KMS-11 (cell line): Measurements from ENCODE around the gene TP53AIP1.

Experiments used
- H2AFZ ChIP-seq: fragments of 200-600 bp; sonication (generic); 2 replicates; pipeline ENCODE4 v1.6.1; 2016; ENCODE audit warnings: antibody characterized with exemption, mixed run types, low read depth
- H3K27ac ChIP-seq: fragments of 200-600 bp; sonication (generic); 2 replicates; pipeline ENCODE4 v1.6.1; 2016; ENCODE audit warnings: mild to moderate bottlenecking, mixed run types
- H3K27me3 ChIP-seq: fragments of 200-600 bp; sonication (generic); 2 replicates; pipeline ENCODE4 v1.6.1; 2017; ENCODE audit warnings: mild to moderate bottlenecking, low read depth, mixed run types, moderate library complexity; ENCODE audit not compliant: insufficient read depth
- H3K36me3 ChIP-seq: fragments of 200-600 bp; sonication (generic); 2 replicates; pipeline ENCODE4 v1.6.1; 2017; ENCODE audit warnings: mild to moderate bottlenecking, mixed run types; ENCODE audit not compliant: insufficient read depth
- H3K4me1 ChIP-seq: fragments of 200-600 bp; sonication (generic); 2 replicates; pipeline ENCODE4 v1.6.1; 2016; ENCODE audit warnings: mild to moderate bottlenecking, low read depth, mixed run types; ENCODE audit not compliant: poor library complexity, severe bottlenecking
- H3K4me2 ChIP-seq: fragments of 200-600 bp; sonication (generic); 2 replicates; pipeline ENCODE4 v1.7.0; 2016; ENCODE audit warnings: mild to moderate bottlenecking, mixed run types
- H3K4me3 ChIP-seq: fragments of 200-600 bp; sonication (generic); IDR thresholded peaks from 2 replicates; pipeline ENCODE4 v1.6.1; 2017; ENCODE audit warnings: low read depth, low read length, mixed read lengths; ENCODE audit not compliant: insufficient read depth
- H3K79me2 ChIP-seq: fragments of 200-600 bp; sonication (generic); 2 replicates; pipeline ENCODE4 v1.6.1; 2016; ENCODE audit warnings: low read depth, mixed run types; ENCODE audit not compliant: insufficient read depth
- H3K9ac ChIP-seq: fragments of 200-600 bp; sonication (generic); 2 replicates; pipeline ENCODE4 v1.6.1; 2016; ENCODE audit warnings: mild to moderate bottlenecking, mixed run types
- H4K20me1 ChIP-seq: fragments of 200-600 bp; sonication (generic); 2 replicates; pipeline ENCODE4 v1.6.1; 2016; ENCODE audit warnings: mild to moderate bottlenecking, mixed run types; ENCODE audit not compliant: insufficient read depth
- TF ChIP-seq, protein P1 (sequence below): fragments of 200-600 bp; sonication (generic); conservative IDR thresholded peaks from 2 replicates; pipeline ENCODE4 v1.6.1; 2017; ENCODE audit warnings: low read depth, mild to moderate bottlenecking, antibody characterized with exemption, low read length, moderate library complexity, mixed read lengths

TP53AIP1 gene

DNA sequence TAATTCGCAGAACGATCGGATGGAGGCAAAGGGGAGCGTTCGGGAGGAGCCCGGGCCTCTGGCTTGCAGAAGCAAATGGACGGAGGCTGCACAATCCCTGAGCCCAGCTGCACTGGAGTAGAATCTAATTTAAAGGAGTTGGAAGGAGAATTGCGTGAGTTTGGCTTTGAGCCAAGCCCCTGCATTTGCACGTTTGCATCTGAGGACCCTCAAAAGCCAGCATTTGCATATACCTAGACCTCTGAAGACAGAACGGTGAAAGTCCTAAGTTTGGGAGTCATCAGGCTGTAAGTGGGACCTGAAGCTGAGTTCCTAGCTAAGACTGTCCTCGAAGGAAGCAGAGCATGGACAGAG is 15.6 kb downstream of the TP53AIP1 start:
- Histone ChIP-seq H3K4me3 (no peak overlapping the region), H4K20me1 (no peaks in the 10 kb centered on the region), H3K79me2 (no peaks in the 10 kb centered on the region), H2AFZ (no peak overlapping the region), H3K36me3 (no peaks in the 10 kb centered on the region), H3K4me2 (no peak overlapping the region), H3K27ac (no peak overlapping the region), H3K27me3 (no peaks in the 10 kb centered on the region), H3K4me1 (peaks cover 23% of the 10 kb centered on the region), H3K9ac (no peak overlapping the region)
- TF ChIP-seq, protein P1, sequence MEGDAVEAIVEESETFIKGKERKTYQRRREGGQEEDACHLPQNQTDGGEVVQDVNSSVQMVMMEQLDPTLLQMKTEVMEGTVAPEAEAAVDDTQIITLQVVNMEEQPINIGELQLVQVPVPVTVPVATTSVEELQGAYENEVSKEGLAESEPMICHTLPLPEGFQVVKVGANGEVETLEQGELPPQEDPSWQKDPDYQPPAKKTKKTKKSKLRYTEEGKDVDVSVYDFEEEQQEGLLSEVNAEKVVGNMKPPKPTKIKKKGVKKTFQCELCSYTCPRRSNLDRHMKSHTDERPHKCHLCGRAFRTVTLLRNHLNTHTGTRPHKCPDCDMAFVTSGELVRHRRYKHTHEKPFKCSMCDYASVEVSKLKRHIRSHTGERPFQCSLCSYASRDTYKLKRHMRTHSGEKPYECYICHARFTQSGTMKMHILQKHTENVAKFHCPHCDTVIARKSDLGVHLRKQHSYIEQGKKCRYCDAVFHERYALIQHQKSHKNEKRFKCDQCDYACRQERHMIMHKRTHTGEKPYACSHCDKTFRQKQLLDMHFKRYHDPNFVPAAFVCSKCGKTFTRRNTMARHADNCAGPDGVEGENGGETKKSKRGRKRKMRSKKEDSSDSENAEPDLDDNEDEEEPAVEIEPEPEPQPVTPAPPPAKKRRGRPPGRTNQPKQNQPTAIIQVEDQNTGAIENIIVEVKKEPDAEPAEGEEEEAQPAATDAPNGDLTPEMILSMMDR: no peak

DNA sequence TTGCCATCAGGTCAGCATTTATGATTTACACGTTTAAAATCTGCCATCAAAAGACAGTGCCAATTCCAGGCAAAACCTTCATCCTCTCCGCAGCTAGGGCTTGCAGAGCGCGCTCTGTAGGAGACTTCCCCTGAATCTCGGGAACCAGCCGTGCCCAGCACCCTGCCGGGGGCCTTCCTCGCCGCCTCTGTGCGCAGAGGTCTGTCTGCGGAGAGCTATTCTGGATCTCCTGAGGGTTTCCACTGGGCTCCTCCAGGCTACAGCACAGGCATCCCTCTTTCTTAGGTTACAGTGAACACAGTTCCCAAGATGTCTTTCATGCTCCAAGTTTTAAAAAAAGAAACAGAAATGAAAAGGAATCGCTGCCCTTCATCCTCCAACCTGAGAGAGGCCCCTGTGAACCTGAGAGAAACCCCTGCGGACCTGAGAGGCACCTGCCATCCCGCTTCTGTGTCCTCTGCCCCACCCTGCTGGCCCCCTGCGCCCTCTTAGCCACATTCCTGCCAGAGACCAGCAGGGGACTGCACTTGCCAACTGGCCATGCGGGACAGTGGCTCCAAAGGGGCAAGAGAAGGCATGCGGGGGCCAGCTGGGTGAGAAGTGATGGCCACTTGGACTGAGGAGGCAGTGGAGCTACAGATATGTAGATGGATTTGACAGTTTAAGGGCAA is 16.1 kb downstream of the TP53AIP1 start:
- Histone ChIP-seq H3K4me2 (no peak overlapping the region), H3K27ac (no peak overlapping the region), H3K79me2 (no peaks in the 10 kb centered on the region), H3K36me3 (no peaks in the 10 kb centered on the region), H2AFZ (no peak overlapping the region), H3K27me3 (no peaks in the 10 kb centered on the region), H3K4me1 (peaks cover 23% of the 10 kb centered on the region), H3K9ac (no peak overlapping the region), H3K4me3 (no peak overlapping the region), H4K20me1 (no peaks in the 10 kb centered on the region)
- TF ChIP-seq, protein P1: no peak

DNA sequence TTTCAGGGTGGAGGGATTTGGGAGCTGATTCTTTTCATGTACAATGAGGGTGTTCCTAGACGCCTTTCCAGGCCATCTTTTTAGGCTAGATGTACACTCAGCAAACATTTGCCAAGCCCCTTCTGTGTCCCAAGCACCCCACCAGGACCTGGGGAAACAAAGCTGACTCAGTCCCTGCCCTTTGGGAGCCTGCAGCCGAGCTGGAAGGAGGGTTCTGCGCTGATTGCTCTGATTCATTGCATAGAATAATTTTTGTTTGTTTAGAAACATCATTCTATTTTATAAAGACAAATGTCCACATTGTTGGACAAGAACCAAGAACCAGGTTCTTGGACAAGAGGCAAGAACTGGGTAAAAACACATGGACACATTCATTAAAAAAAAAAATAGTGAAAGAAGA is 16.7 kb downstream of the TP53AIP1 start:
- Histone ChIP-seq H3K27me3 (no peaks in the 10 kb centered on the region), H4K20me1 (no peaks in the 10 kb centered on the region)

DNA sequence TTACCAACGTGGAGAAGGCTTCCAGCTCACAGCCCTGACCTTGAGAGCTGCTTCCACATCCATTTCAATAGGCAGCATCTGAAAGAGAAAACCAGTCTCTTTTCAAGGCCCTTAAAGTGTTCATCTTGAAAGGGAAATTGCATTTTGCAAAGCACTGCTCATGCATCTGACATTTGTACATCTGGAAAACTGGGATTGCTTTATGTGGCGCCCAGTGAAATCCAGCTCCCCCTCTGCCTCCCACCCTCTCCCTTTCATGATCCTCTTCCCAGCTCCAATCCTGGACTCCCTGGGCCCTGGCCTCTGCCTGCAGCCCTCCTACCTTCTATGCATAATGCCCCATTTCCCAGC is 17.4 kb downstream of the TP53AIP1 start:
- Histone ChIP-seq H3K4me1 (peaks cover 23% of the 10 kb centered on the region), H4K20me1 (no peaks in the 10 kb centered on the region), H3K4me3 (no peak overlapping the region), H3K79me2 (no peaks in the 10 kb centered on the region), H3K27me3 (no peaks in the 10 kb centered on the region), H3K9ac (no peak overlapping the region), H2AFZ (no peak overlapping the region), H3K36me3 (no peaks in the 10 kb centered on the region), H3K4me2 (no peak overlapping the region), H3K27ac (no peak overlapping the region)
- TF ChIP-seq, protein P1: no peak

More for the DNA sequence above, 16.7 kb downstream of the TP53AIP1 start:
- H3K4me1 ChIP-seq: peaks cover 23% of the 10 kb centered on the region
- H3K27ac ChIP-seq: no peak overlapping the region
- no peaks in the 10 kb centered on the region for H3K79me2 ChIP-seq
- TF ChIP-seq, protein P1: no peak
- H2AFZ ChIP-seq: no peak overlapping the region
- no peak overlapping the region for H3K4me2 ChIP-seq
- H3K9ac ChIP-seq: no peak overlapping the region
- no peak overlapping the region for H3K4me3 ChIP-seq
- no peaks in the 10 kb centered on the region for H3K36me3 ChIP-seq
